ENCODE results near the gene UNKL.
"Not testable (repeated sequence)": the region's sequence is repeated elsewhere in the genome, so short reads cannot be mapped to it uniquely, and the experiment has no call there.

UNKL gene

DNA sequence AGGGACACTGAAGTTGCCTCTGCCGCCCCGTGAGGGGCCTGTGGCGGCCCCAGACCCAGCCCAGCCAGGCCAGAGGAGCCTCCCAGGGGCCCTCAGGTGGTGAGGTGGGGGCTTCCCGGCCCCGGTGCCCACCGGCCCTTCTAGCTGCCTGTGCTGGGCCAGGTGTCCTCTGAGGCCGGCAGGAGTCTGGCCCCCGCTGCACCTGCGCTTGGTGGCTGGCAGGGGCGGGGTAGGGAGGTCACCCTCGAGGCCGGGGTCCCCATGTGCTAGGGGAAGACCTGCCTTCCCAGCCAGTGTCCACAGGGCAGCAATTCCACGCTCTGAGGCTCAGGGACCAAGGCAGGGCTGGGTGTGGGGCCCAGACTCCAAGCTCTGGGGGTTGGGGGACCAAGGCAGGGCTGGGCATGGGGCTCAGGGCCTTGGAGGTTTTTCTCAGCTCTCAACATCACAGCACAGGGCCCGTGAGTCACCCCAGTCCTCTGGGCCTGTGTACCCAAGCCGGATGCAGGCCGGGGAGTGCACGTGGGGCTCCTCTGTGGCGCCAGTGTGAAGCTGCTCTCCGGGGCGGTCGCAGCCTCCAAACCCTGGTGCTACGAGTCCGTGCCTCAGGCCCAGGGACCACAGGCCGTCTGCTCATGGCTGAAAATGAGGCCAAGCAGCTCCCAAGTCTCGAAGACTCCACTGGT lies 31.2 kb upstream of the UNKL start:
- no peak for DNase-seq

- no peak for DNase-seq
Observed at GRCh38 chr16:1444730-1445517, 30.4 kb upstream of the UNKL start.

DNA sequence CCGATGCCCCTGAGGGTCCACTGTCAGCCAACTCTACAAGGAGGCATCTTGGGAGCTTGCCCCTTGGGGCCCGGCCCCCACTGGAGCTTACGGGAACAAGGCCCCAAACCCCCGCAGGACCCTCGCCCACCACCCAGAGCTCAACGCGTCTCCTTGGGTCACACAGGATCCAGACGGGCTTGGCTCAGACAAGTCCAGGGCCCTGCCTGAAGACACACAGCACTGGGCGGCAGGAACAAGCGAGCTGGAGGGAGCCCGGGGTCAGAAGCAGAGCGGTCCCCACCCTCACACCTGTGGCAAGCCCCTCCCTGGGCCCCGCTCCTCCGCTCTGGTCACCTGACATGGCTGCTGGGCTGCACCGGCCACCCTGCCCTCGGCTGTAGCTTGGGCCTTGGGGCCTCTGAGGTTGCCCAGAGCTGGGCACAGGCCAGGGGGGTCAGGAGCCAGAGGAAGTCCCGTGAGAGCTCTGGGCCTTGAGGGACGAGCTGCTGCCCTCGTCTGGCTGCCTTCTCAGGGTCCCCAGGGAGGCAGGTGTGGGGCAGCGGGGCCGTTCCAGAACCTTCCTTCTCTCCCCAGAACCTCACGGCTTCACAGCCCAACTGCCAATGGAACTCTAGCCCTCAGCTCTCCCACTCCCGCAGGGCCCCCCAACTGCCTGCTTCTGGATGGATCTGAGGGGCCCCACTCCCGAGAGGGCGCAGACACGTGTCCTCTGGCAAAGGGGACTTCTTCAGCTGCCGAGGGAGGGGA lies 29.7 kb upstream of the UNKL start, which contains the start of gene CCDC154:
CCDC154 (minus strand) TSS at position 577 of the 750 bp plus-strand sequence; CDS start at position 343, 234 bp downstream.
- no peak for DNase-seq

DNA sequence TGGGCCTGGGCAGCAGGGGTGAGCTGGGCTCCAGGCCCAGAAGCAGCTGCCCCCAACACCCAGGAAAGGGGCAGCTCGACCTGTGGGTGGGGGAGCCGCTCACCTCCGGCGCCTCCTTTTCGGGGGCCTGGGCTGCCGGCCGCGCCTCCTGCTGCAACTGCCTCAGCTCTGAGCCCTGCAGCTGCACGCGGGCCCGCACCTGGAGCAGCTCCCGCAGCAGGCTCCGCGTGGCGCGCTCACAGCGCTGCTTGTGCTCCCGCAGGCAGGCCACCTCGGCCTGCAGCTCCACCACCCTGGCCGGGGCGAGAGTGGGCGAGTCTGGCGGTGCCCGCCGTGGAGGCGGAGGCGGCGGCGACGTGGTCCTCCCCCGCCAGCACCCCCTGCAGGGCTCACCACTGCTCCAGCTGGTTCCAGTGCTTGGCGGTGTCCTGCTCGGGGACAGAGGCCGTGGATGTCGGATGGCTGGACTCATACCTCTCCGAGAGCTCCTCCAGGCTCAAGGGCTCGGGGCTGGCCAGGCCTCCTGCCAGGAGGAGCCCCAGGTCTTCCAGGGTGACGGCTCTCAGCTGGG lies 29.0 kb upstream of the UNKL start:
- DNase-seq, result no peak

GRCh38 chr16:1442697-1443096 lies 28.2 kb upstream of the UNKL start:
- DNase-seq, result no peak

DNA sequence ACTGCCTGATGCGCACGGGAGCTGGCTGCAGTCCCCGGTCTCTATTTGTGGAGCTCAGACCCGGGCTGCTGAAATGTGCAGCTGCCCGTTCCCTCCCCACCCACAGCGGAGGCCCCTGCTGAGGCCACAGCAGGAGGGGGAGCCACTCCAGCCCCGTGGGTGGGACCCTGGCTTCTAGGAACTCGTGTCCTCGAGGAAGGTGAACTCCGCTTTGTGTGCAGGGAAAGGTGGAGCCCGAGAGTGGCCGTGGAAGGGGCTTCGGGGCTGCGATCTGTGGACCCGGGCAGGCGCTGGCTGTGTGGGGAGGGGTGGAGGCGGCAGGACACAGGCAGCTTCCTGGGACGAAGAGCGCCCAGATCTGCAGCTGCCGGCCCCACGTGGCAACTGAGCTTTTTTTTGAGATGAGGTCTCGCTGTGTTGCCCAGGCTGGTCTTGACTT lies 26.9 kb upstream of the UNKL start:
- DNase-seq, result no peak

DNA sequence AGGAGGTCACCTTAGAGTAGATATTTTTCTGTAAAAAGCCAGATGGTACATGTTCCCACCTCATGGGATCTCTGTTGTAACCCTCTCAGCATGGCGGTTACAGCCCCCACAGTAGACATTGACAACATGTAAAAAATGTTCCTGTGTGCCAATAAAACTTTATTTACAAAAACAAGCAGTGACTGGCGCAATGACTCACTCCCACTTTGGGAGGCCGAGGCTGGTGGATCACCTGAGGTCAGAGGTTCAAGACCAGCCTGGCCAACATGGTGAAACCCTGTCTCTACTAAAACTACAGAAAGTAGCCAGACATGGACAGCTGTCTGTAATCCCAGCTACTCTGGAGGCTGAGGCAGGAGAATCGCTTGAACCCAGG lies 25.2 kb upstream of the UNKL start:
- DNase-seq, result not testable (repeated sequence)

DNA sequence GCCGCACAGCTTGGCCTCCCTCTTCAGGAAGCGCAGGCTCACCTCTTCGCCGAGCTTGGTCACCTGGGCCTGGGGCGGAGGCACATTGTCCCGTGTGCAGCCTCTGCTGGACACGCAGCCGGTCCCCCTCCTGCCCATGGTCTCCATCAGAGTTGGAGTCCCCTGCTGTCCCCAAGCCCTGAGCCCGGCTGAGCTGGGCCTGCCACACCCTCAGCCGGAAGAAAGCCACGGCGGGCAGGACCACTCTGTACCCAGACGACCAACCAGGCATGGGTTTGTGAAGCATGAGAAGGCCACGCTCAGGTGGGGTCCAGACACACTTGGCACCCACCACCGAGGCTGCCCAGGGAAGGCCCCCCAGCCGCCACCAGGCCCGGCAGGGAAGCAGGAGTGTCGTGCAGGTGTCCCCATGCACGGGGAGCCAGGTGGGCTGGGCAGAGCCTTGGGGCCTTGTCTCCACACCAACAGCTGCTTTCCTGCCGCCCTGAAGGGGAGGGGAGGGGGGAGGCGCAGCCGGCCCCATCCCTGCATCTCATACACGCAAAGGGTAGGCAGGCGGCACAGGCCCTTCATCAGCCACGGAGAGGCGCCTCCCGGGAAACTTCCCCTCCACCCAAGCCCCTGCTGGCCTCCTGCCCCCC lies 24.7 kb upstream of the UNKL start:
- DNase-seq, result no peak

GRCh38 chr16:1438229-1439057 lies 23.9 kb upstream of the UNKL start:
- no peak for DNase-seq

GRCh38 chr16:1437606-1438005 lies 23.1 kb upstream of the UNKL start:
- DNase-seq, result no peak

DNA sequence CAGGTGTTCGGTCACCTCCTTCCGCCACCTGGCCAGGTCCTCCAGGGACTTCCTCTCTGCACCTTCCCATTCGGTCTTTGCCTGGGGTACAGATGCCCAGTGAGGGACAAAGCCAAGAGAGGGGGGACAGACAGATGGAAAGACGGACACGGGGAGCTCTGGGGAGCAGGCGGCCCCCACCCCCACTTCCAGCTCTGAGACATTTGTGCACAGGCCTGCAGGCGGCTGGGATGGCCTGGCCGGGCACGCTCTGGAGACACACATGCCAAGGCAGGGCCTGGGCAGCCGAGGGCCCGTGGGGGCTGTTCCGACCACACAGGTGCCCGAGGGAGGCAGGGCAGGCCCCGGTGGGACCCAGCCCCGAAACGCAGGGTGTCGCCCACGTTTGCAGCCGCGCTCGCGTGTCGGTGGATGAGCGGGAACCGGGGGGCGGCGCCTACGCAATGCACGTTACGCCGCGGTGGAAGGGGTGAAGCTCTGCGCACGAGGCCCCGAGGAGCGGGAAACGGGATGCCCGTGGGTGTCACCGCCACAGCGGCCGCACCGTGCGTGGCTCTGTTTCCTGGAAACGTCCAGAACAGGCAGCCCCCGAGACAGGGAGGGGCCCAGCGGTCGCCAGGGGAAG lies 22.3 kb upstream of the UNKL start:
- DNase-seq, result no peak

GRCh38 chr16:1435921-1436697 lies 21.6 kb upstream of the UNKL start:
- no peak for DNase-seq

DNA sequence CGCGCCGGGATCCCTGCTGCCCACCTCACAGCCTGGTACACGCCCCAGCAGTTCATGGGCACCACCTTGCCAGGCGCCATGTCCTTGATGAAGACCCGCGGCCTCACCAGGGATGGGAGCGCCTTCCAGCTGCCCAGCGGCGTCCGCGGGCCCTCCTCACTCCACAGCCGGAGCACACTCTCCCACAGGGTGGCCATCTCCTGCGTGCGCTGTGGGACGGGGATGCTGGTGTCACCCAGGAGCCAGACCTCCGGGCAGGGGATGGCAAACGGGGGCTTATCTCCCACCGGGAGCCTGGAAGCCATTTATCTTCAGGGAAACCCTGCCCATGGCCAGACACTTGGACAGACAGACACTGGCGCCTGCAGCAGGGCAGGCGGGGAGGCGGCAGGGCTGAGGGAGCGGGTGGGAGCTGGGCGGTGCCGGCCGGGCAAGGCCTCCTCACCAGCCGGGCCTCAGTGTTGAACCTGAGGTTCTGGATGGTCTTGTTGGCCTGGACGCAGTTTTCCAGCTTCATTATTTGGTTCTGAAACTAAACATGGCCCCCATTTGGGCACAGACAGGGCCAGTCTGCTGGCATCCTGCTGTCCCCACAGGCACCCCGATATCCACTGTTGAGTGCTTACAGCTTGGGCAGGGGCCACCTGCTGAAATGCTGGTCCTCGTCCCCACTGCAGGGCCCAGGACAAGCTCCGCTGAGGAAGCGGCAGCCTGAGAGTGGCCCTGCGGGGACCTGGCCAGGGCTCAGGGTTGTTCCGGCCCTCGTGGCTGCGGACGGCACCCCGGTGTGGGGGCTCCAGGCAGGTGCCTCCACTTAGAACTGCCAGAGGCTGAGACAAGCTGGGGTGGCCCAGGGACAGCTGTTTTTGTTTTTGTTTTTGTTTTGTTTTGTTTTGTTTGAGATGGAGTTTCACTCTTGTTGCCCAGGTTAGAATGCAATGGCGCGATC lies 20.4 kb upstream of the UNKL start:
- DNase-seq, result no peak

DNA sequence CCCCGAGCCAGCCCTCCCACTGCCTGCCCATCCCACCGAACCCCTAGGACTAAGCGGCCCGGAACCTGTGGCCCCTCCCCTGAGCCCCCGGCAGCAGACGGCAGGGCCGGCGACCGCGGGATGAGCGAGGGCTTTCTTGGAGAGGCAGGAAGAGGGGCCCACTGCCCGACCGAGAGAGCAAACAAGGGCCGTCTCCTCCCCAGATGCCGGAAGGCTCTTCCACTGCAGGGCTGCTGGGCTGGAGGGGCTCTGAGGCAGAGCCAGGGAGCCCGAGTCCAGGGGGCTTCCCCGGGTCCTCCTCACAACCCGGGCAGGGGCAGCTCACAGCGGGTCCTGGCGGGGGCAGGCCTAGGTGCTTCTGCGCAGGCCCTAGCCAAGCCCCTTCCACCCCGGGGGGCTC lies 19.3 kb upstream of the UNKL start:
- no peak for DNase-seq

DNA sequence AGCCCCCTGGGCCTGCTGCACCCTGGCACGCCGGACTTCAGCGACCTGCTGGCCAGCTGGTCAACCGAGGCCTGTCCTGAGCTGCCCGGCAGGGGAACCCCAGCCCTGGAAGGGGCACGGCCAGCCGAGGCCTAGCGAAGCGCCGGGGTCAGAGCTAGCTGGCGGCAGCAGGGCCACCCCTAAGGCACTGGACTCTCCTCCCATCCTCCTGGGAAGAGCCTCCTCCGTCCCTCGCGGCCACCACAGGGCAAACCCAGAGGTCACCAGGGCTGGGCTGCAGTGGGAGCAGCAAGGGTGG lies 18.7 kb upstream of the UNKL start:
- no peak for DNase-seq

- no peak for DNase-seq
Observed at GRCh38 chr16:1432388-1433262, 18.1 kb upstream of the UNKL start.

DNA sequence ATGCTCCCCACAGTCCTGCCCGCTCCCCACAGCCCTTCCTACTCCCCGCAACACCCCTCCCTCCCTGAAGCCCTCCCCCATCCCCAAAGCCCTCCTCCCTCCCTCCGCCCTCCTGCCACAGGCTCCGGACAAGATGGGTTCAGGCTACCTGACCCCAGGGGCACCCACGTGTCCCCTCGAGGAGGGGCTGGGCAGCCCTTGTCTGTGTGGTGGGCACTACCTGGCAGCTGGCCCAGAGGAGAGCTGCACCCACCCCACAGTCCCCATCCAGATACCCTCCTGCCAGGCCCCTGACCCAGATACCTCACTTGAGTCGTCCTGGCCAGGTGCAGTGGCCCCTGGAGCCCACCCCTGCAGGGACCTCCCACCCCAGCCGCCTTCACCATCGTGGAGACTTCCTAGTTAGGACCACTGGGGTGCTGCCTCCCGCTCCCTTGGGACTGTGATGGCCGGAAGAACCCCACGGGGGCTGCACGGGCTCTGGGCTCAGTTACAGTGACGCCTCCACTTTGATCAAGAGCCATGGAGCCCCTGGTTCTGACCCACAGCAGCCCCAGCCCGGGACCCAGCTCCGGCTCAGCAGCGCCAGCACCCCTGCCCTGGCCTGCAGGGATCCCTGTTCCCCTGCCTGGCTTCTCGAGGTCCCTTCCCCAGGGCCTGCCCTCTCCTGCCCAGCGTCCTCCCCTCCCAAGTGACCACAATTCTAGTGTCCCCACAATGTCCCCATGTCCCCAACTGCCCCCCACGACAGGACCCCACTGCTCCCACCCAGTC lies 17.2 kb upstream of the UNKL start:
- no peak for DNase-seq
